Measurements from ENCODE around the gene ESPN. TPM values are rescaled to one million over a fixed set of nuclear protein-coding genes. Genes with fewer than 3 reads are reported as not detected.

ESPN gene
- total and polyA plus RNA-seq, 2 of the 8 experiments (the other 6 are each of a cell fraction or from before 2014, with no cell fraction given): 5.2 to 16.3 TPM

DNA sequence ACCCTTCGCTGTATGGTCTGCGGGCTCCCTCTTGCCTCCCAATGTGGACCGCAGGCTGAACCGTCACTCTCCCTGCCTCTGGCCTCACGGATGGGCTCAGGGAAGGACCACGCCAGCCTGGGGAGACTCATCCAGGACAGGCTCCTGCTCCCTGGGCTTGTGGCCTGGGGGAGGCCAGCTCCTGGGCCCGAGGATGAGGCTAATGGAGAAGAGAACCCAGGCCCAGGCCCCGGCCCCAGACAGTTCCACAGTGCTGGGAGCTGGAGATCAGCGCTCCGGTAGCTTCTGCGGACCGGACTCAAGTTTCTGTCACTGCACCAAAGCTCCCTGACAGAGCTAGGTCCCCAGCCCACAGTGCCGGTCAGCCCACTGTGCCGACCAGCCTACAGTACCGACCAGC lies 80.3 kb downstream of the ESPN start:
- Histone ChIP-seq H4K91ac (replicated peaks; ENCODE audit: insufficient read length, low read length) (no peak overlapping the region), H2AK5ac (ENCODE audit: low read depth, low read length) (no peak overlapping the region), H3K27ac (ENCODE audit: low read depth, low read length) (no peak overlapping the region), H3K4ac (replicated peaks; ENCODE audit: insufficient read length, low read depth, low read length) (no peak overlapping the region), H3K9me3 (ENCODE audit: insufficient read depth in 2 of 2, low read depth in 1 of 2, low read length in 1 of 2) (no peaks in the 10 kb centered on the region), H3K27me3 (replicated peaks in 1 of 4; ENCODE audit: control insufficient read depth in 3 of 4, extremely low read depth in 1 of 4, insufficient read depth in 3 of 4, low read length in 3 of 4) (no peaks in the 10 kb centered on the region), H2BK5ac (ENCODE audit: low read depth, low read length) (no peak overlapping the region), H3K36me3 (ENCODE audit: control insufficient read depth in 2 of 4, insufficient read depth in 4 of 4, low read length in 3 of 4) (no peaks in the 10 kb centered on the region), H3K14ac (ENCODE audit: insufficient read length) (no peak overlapping the region), H3K4me2 (ENCODE audit: insufficient read depth in 1 of 2, low read depth in 2 of 2, low read length in 2 of 2) (no peak overlapping the region), H4K20me1 (replicated peaks in 1 of 2; ENCODE audit: control insufficient read depth in 1 of 2, insufficient read depth in 2 of 2, low read length in 2 of 2) (no peaks in the 10 kb centered on the region), H2BK15ac (ENCODE audit: low read length) (no peak overlapping the region), H3K23me2 (ENCODE audit: low read depth, low read length) (no peaks in the 10 kb centered on the region), H2AFZ (ENCODE audit: low read length) (no peak overlapping the region), H3K56ac (replicated peaks; ENCODE audit: insufficient read length, low read depth, low read length) (no peak overlapping the region), H2BK12ac (ENCODE audit: low read depth, low read length) (no peak overlapping the region; the same call in 1 of the 2 replicates), H3K4me1 (replicated peaks in 1 of 4; ENCODE audit: control insufficient read depth in 3 of 4, insufficient read depth in 4 of 4, low read length in 3 of 4) (no peaks in the 10 kb centered on the region; a peak in 1 of 7 replicates), H4K8ac (ENCODE audit: extremely low read depth, insufficient read depth, low read length) (0 out of 2 replicates have a peak overlapping the region, but pooled peaks have one; percentile 42), H4K5ac (ENCODE audit: insufficient read length, low read depth, low read length) (no peak overlapping the region), H3K9ac (replicated peaks in 1 of 4; ENCODE audit: extremely low read depth in 1 of 4, low read depth in 3 of 4, low read length in 3 of 4) (no peak overlapping the region), H3K79me2 (ENCODE audit: control insufficient read depth in 1 of 2, insufficient read depth in 2 of 2, low read length in 2 of 2) (no peaks in the 10 kb centered on the region), H3K23ac (ENCODE audit: insufficient read length) (no peak overlapping the region), H3K18ac (ENCODE audit: extremely low read depth, low read length) (no peak overlapping the region; the same call in 1 of the 2 replicates), H2BK120ac (replicated peaks; ENCODE audit: low read depth, low read length) (no peak overlapping the region), H3K4me3 (ENCODE audit: extremely low read depth in 1 of 4, insufficient read depth in 2 of 4, low read depth in 3 of 4, low read length in 4 of 4) (no peak overlapping the region), H2BK20ac (ENCODE audit: low read length) (no peak overlapping the region), H3K79me1 (ENCODE audit: low read depth, low read length) (no peaks in the 10 kb centered on the region; the same call in 1 of the 2 replicates)
- POLR2A ChIA-PET (ENCODE audit: partially characterized antibody): interaction anchor here (1.1 to 1.7 kb wide), 3 partner anchors 12 to 24 kb away, joined by 4 read pairs; partner anchors contain the start of gene PLEKHG5
- FAIRE-seq (no peak), DNase-seq (ENCODE audit: low read depth in 1 of 2, low spot score in 2 of 2) (no peak)
- no peak for TF ChIP-seq YY1 (IDR thresholded peaks at IDR 0.05; ENCODE audit: low read depth, low read length)
- TF ChIP-seq SP2 (IDR thresholded peaks at IDR 0.05; ENCODE audit: low read length): no peak
- TF ChIP-seq CTBP2 (IDR thresholded peaks at IDR 0.05; ENCODE audit: borderline replicate concordance, insufficient read depth, insufficient read length, low read length): no peak
- TF ChIP-seq, protein P1, sequence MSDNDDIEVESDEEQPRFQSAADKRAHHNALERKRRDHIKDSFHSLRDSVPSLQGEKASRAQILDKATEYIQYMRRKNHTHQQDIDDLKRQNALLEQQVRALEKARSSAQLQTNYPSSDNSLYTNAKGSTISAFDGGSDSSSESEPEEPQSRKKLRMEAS (IDR thresholded peaks at IDR 0.05): no peak
- TF ChIP-seq, protein P2, sequence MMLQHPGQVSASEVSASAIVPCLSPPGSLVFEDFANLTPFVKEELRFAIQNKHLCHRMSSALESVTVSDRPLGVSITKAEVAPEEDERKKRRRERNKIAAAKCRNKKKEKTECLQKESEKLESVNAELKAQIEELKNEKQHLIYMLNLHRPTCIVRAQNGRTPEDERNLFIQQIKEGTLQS (IDR thresholded peaks at IDR 0.05; ENCODE audit: insufficient read depth, low read depth, low read length): no peak
- TF ChIP-seq RNF2 (IDR thresholded peaks at IDR 0.05; ENCODE audit: borderline replicate concordance, low read depth, low read length, missing control alignments, poor library complexity, severe bottlenecking): no peak
- no peak for TF ChIP-seq MAFK (IDR thresholded peaks at IDR 0.05; ENCODE audit: low read depth, low read length)
- TF ChIP-seq BACH1 (IDR thresholded peaks at IDR 0.05; ENCODE audit: low read length): no peak
- CTCF ChIA-PET (ENCODE audit: partially characterized antibody): interaction anchor here (0.7 to 10.2 kb wide), 5 partner anchors 9 to 53 kb away, joined by 3 to 107 read pairs (median 8); partner anchors contain the start of gene PLEKHG5
- 89% methylated on average over 15 of the region's 15 CpGs; no CpG with 5 or more reads in 1 of the 2 experiments for WGBS, 2 experiments (ENCODE audit: extremely low coverage in 1 of 2, insufficient coverage in 1 of 2, insufficient read length in 1 of 2, insufficient replicate concordance in 2 of 2, low coverage in 1 of 2, low lambda C conversion rate in 2 of 2, missing lambda C conversion rate in 1 of 2)

Data from H1 (cell line).